ENCODE results near the gene SRSF1. TPM values are rescaled to one million over a fixed set of nuclear protein-coding genes. Genes with fewer than 3 reads are reported as not detected.

SRSF1 gene
- total RNA-seq, 2 experiments from 2014 or later, result 115 to 121 TPM

DNA sequence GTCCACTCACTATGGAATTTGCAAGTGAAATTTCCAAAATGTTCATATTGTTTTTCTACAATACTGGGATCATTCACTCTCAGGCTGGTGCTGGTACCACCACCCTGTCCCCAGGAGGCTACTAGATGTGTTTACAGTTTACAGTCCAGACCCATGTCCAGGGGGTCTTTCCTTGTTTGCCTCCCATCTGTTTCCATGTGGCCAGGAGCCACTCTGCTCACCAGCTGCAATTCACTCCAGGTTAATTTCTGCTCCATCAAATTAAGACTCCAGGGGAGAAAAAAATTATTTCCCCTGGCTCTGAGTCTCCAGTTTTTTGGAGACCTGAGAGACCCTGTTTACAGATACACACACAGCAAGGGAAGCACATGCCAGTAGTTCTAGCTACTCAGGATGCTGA lies 12.5 kb upstream of the SRSF1 start:
- ATAC-seq (ENCODE audit: poor library complexity) (no peak), DNase-seq (no peak)
- POLR2A ChIA-PET, result no interaction called here
- H3K4me1 Mint-ChIP-seq (ENCODE audit: low read depth), result no peaks in the 10 kb centered on the region
- TF ChIP-seq, protein P1, sequence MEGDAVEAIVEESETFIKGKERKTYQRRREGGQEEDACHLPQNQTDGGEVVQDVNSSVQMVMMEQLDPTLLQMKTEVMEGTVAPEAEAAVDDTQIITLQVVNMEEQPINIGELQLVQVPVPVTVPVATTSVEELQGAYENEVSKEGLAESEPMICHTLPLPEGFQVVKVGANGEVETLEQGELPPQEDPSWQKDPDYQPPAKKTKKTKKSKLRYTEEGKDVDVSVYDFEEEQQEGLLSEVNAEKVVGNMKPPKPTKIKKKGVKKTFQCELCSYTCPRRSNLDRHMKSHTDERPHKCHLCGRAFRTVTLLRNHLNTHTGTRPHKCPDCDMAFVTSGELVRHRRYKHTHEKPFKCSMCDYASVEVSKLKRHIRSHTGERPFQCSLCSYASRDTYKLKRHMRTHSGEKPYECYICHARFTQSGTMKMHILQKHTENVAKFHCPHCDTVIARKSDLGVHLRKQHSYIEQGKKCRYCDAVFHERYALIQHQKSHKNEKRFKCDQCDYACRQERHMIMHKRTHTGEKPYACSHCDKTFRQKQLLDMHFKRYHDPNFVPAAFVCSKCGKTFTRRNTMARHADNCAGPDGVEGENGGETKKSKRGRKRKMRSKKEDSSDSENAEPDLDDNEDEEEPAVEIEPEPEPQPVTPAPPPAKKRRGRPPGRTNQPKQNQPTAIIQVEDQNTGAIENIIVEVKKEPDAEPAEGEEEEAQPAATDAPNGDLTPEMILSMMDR (IDR thresholded peaks at IDR 0.05), result no peak
- Histone ChIP-seq H3K4me3 (ENCODE audit: low read length) (no peak overlapping the region), H3K4me1 (ENCODE audit: insufficient read depth, low read length) (no peaks in the 10 kb centered on the region), H3K27me3 (ENCODE audit: control insufficient read depth in 1 of 2, insufficient read depth in 2 of 2, low read length in 2 of 2) (peaks cover 4 to 10% of the 10 kb centered on the region in 2 experiments), H3K9me3 (ENCODE audit: control insufficient read depth in 1 of 2, insufficient read depth in 1 of 2, low read length in 2 of 2) (no peaks in the 10 kb centered on the region), H3K36me3 (ENCODE audit: insufficient read depth, low read length) (no peaks in the 10 kb centered on the region), H3K27ac (ENCODE audit: low read depth in 1 of 2, low read length in 2 of 2) (no peak overlapping the region)
- no peaks in the 10 kb centered on the region for H3K9me3 Mint-ChIP-seq
- CTCF ChIA-PET, result no interaction called here
- no peak overlapping the region for H3K4me3 Mint-ChIP-seq
- peaks cover 37% of the 10 kb centered on the region for H3K27me3 Mint-ChIP-seq
- no peaks in the 10 kb centered on the region for H3K36me3 Mint-ChIP-seq (ENCODE audit: low read depth)
- intact Hi-C loops (cut with DNase I, micrococcal nuclease), result loop anchor here in 1 of 2 experiments (5.0 kb wide), 1 partner anchor 48 kb away; no protein-coding TSS in a partner anchor
- H3K27ac Mint-ChIP-seq, result no peak overlapping the region

DNA sequence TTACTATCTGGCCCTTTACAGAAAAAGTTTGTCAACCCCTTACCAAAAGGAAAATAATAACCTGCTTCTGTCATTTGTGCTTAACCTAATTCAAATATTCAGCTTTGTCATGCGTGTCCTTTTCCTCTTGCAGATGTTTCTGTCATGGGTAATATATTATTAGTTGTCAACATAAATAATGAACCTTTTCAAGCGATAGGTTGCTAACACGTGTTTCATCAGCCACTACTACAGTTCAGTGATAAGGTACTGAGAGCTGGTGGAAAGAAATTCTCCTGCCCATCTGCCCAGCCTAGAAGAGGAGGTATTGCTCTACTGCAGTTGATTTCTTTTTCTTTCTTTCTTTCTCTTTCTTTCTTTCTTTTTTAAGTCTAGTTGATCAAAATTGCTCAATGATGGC lies 12.0 kb upstream of the SRSF1 start:
- Mint-ChIP-seq H3K4me1 (ENCODE audit: low read depth) (no peaks in the 10 kb centered on the region), H3K27ac (no peak overlapping the region), H3K9me3 (no peaks in the 10 kb centered on the region), H3K27me3 (peaks cover 35% of the 10 kb centered on the region), H3K4me3 (no peak overlapping the region), H3K36me3 (ENCODE audit: low read depth) (no peaks in the 10 kb centered on the region)
- TF ChIP-seq, protein P1 (IDR thresholded peaks at IDR 0.05), result no peak
- Histone ChIP-seq H3K27me3 (ENCODE audit: control insufficient read depth in 1 of 2, insufficient read depth in 2 of 2, low read length in 2 of 2) (peaks cover 2 to 10% of the 10 kb centered on the region in 2 experiments), H3K27ac (ENCODE audit: low read depth in 1 of 2, low read length in 2 of 2) (no peak overlapping the region), H3K4me1 (ENCODE audit: insufficient read depth, low read length) (no peaks in the 10 kb centered on the region), H3K9me3 (ENCODE audit: control insufficient read depth in 1 of 2, insufficient read depth in 1 of 2, low read length in 2 of 2) (no peaks in the 10 kb centered on the region), H3K4me3 (ENCODE audit: low read length) (no peak overlapping the region), H3K36me3 (ENCODE audit: insufficient read depth, low read length) (no peaks in the 10 kb centered on the region)
- ATAC-seq (ENCODE audit: poor library complexity), result no peak
- no peak for DNase-seq
- POLR2A ChIA-PET, result no interaction called here
- CTCF ChIA-PET, result no interaction called here
- intact Hi-C loops (cut with DNase I, micrococcal nuclease), result loop anchor here in 1 of 2 experiments (5.0 kb wide), 1 partner anchor 48 kb away; no protein-coding TSS in a partner anchor

DNA sequence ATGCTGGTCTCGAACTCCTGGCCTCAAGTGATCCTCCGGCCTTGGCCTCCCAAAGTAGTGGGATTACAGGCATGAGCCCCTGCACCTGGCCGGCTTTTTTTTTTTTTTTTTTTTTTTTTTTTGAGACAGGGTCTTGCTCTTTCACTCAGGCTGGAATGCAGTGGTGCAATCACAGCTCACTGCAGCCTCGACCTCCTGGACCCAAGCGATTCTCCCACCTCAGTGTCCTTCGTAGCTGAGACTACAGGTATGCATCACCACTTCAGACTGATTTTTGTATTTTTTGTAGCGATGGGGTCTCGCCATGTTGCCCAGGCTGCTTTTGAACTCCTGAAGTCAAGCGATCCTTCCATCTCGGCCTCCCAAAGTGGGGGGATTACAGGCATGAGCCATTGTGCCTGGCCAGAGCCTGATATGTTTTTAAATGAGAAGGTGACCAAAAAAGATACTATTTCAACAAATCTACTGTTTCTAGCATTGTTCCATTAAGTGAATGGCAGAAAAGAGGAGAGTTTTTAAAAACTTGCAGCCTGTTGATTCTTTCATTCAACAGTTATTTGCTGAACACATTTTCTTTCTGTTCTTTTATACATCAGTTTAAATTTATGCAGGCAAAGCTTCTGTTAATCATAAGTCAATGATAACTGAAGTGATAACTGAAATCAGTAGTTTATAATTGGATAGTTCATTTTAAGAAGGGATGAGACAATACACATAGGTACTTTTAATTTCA lies 3.2 kb upstream of the SRSF1 start:
- DNase-seq (no peak), ATAC-seq (ENCODE audit: poor library complexity) (no peak)
- Mint-ChIP-seq H3K36me3 (ENCODE audit: low read depth) (peaks cover 25% of the 10 kb centered on the region), H3K9me3 (no peaks in the 10 kb centered on the region), H3K27ac (no peak overlapping the region), H3K4me3 (peak overlapping the region; percentile 60), H3K4me1 (ENCODE audit: low read depth) (peaks cover 28% of the 10 kb centered on the region), H3K27me3 (peaks cover 4% of the 10 kb centered on the region)
- H3K36me3 ChIP-seq (ENCODE audit: insufficient read depth, low read length), result peaks cover 8% of the 10 kb centered on the region
- TF ChIP-seq, protein P1 (IDR thresholded peaks at IDR 0.05), result no peak
- intact Hi-C loops (cut with DNase I, micrococcal nuclease), result no loop called here
- POLR2A ChIA-PET, result no interaction called here
- peaks cover 15% of the 10 kb centered on the region for H3K4me1 ChIP-seq (ENCODE audit: insufficient read depth, low read length)
- no peak overlapping the region for H3K4me3 ChIP-seq (ENCODE audit: low read length)
- CTCF ChIA-PET, result interaction anchor here (0.9 to 1.0 kb wide), 2 partner anchors 66 to 163 kb away, joined by 3 read pairs; no protein-coding TSS in a partner anchor
- no peak overlapping the region for H3K27ac ChIP-seq (ENCODE audit: low read depth in 1 of 2, low read length in 2 of 2)
- no peaks in the 10 kb centered on the region for H3K9me3 ChIP-seq (ENCODE audit: control insufficient read depth in 1 of 2, insufficient read depth in 1 of 2, low read length in 2 of 2)
- no peaks in the 10 kb centered on the region for H3K27me3 ChIP-seq (ENCODE audit: control insufficient read depth in 1 of 2, insufficient read depth in 2 of 2, low read length in 2 of 2)

All from CD4-positive, alpha-beta T cell (primary cell).